CD14-positive monocyte (primary cell): Measurements from ENCODE around the gene CCNO. TPM values are rescaled to one million over a fixed set of nuclear protein-coding genes. Genes with fewer than 3 reads are reported as not detected.

Experiments
- DNase-seq, 3 donors: peaks; one replicate each; pipeline ENCODE4 v3.0.0-alpha.2; 2011 to 2022
- H2AFZ ChIP-seq: 2 replicates; pipeline ENCODE4 v1.6.0; 2012; ENCODE audit warnings: mild to moderate bottlenecking, low read depth, low read length, inconsistent platforms; ENCODE audit not compliant: insufficient read depth, poor library complexity, severe bottlenecking
- H3K27ac ChIP-seq, 2 donors: 1 replicate in 1 of 2; 2 replicates in 1 of 2; pipeline ENCODE4 v1.5.1; 2012 to 2013; ENCODE audit warnings: low read length in 2 of 2, control low read depth in 1 of 2, inconsistent platforms in 1 of 2, low read depth in 1 of 2, mild to moderate bottlenecking in 1 of 2
- H3K27me3 ChIP-seq, 2 donors: one replicate each; pipeline versions ENCODE4 v1.6.0 to v1.6.1; 2011 to 2013; ENCODE audit warnings: low read length in 2 of 2; ENCODE audit not compliant: control insufficient read depth in 2 of 2, insufficient read depth in 2 of 2
- H3K36me3 ChIP-seq, 2 donors: replicated peaks in 1 of 2; 1 replicate in 1 of 2; 2 replicates in 1 of 2; pipeline versions ENCODE4 v1.5.1 to v1.6.1; 2012 to 2013; ENCODE audit warnings: low read length in 2 of 2, control low read depth in 1 of 2, inconsistent platforms in 1 of 2, mild to moderate bottlenecking in 1 of 2; ENCODE audit not compliant: insufficient read depth in 2 of 2, control insufficient read depth in 1 of 2
- H3K4me1 ChIP-seq, 2 donors: 1 replicate in 1 of 2; 2 replicates in 1 of 2; pipeline versions ENCODE4 v1.5.1 to v1.6.1; 2012 to 2013; ENCODE audit warnings: low read length in 2 of 2, control low read depth in 1 of 2, inconsistent platforms in 1 of 2, mild to moderate bottlenecking in 1 of 2, moderate library complexity in 1 of 2; ENCODE audit not compliant: insufficient read depth in 2 of 2, control insufficient read depth in 1 of 2
- H3K4me2 ChIP-seq: replicated peaks from 2 replicates; pipeline ENCODE3; 2012; ENCODE audit warnings: low read length, moderate library complexity, mild to moderate bottlenecking; ENCODE audit not compliant: poor library complexity, severe bottlenecking; ENCODE audit errors: extremely low read depth
- H3K4me3 ChIP-seq, 3 experiments: fragments of 200-600 bp in 1 of 3; sonication (generic) in 1 of 3; replicated peaks in 1 of 3; 1 replicate in 2 of 3; 2 replicates in 1 of 3; pipeline ENCODE4 v1.5.1; 2011 to 2013; ENCODE audit warnings: low read length in 3 of 3, mild to moderate bottlenecking in 3 of 3, control low read depth in 2 of 3, low read depth in 2 of 3, inconsistent platforms in 1 of 3, moderate library complexity in 1 of 3
- H3K79me2 ChIP-seq: 2 replicates; pipeline ENCODE4 v1.6.0; 2012; ENCODE audit warnings: mild to moderate bottlenecking, control low read depth, inconsistent platforms, low read length, moderate library complexity; ENCODE audit not compliant: insufficient read depth
- H3K9ac ChIP-seq: 2 replicates; pipeline ENCODE4 v1.6.0; 2017; ENCODE audit warnings: low read length, mild to moderate bottlenecking; ENCODE audit not compliant: insufficient read depth, poor library complexity, severe bottlenecking
- H3K9me3 ChIP-seq, 2 donors: replicated peaks in 1 of 2; 1 replicate in 1 of 2; 2 replicates in 1 of 2; pipeline versions ENCODE4 v1.5.1 to v1.6.1; 2012 to 2013; ENCODE audit warnings: low read length in 2 of 2, control low read depth in 1 of 2; ENCODE audit not compliant: control insufficient read depth in 1 of 2, insufficient read depth in 1 of 2
- H4K20me1 ChIP-seq: 2 replicates; pipeline ENCODE4 v1.6.0; 2012; ENCODE audit warnings: mild to moderate bottlenecking, low read length, control low read depth, moderate library complexity; ENCODE audit not compliant: insufficient read depth
- H3K27ac Mint-ChIP-seq, 7 donors: one replicate each; pipeline ENCODE4 v1.8.0; 2020; ENCODE audit warnings: mild to moderate bottlenecking in 7 of 7, mixed read lengths in 7 of 7, moderate library complexity in 6 of 7, inconsistent platforms in 2 of 7
- H3K27me3 Mint-ChIP-seq, 3 donors: one replicate each; pipeline ENCODE4 v1.8.0; 2021 to 2022; ENCODE audit warnings: low read depth in 3 of 3, mild to moderate bottlenecking in 3 of 3, mixed read lengths in 3 of 3, moderate library complexity in 3 of 3, inconsistent platforms in 1 of 3
- H3K36me3 Mint-ChIP-seq, 2 donors: one replicate each; pipeline ENCODE4 v1.8.0; 2020; ENCODE audit warnings: mixed read lengths in 2 of 2, inconsistent platforms in 1 of 2, mild to moderate bottlenecking in 1 of 2
- H3K4me1 Mint-ChIP-seq: one replicate; pipeline ENCODE4 v1.8.0; 2020; ENCODE audit warnings: mild to moderate bottlenecking, mixed read lengths
- H3K4me3 Mint-ChIP-seq, 2 donors: one replicate each; pipeline ENCODE4 v1.8.0; 2020; ENCODE audit warnings: mild to moderate bottlenecking in 2 of 2, mixed read lengths in 2 of 2, moderate library complexity in 1 of 2
- H3K9me3 Mint-ChIP-seq, 7 donors: one replicate each; pipeline ENCODE4 v1.8.0; 2020 to 2022; ENCODE audit warnings: mixed read lengths in 7 of 7, mild to moderate bottlenecking in 6 of 7, moderate library complexity in 6 of 7, inconsistent platforms in 2 of 7
- WGBS: methylation state at CpG from one replicate; pipeline ENCODE4 v1.1.5; 2013; ENCODE audit warnings: missing lambda C conversion rate; ENCODE audit not compliant: insufficient coverage; 5-methylcytosine and 5-hydroxymethylcytosine counted together
- intact Hi-C, 2 donors: fragments of 100-400 bp; cut with micrococcal nuclease; formaldehyde crosslinking; loops; one replicate each; pipeline versions ENCODE4 v1.15.0 to v1.15.1; 2023
- polyA plus RNA-seq, 3 donors: library from polyadenylated mRNA; depleted of rRNA in 1 of 3; unstranded in 2 of 3; stranded (reverse) in 1 of 3; fragments of 300-500 nt in 2 of 3; fragments of >200 nt in 1 of 3; fragmentation: Illumina TruSeq in 2 of 3; gene quantifications; 1 replicate in 2 of 3; 2 replicates in 1 of 3; pipeline ENCODE4 v1.2.3, GENCODE V29; 2012 to 2021
- TF ChIP-seq, protein P1 (sequence below): fragments of 200-600 bp; IDR thresholded peaks from one replicate; pipeline ENCODE4 v1.8.0; 2022; ENCODE audit warnings: antibody characterized with exemption, mild to moderate bottlenecking

CCNO gene
- polyA plus RNA-seq, 3 donors: 0.05 TPM; not detected in 2

DNA sequence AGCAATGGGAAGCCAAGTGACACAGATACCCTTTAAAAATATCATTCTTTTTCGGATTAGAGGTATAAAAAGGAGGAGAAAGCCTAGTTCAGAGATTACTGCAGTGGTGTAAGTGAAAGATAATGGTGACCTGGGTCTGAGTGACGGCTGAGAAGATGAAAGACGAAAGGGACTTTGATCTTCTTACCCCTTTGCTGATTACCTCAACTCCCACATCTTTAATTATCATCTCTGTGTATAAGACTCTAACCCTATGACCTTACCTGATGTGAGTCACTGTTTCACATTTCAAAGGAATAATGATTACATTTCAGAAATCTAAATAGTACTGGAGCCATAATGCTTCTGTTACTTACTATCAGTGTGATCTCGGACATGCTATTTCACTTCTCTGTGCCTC is 21.4 kb upstream of the CCNO start:
- H3K27me3 ChIP-seq: no peaks in the 10 kb centered on the region
- peaks cover 3 to 7% (median 6%) of the 10 kb centered on the region in 3 donors for H3K27me3 Mint-ChIP-seq
- no peaks in the 10 kb centered on the region for H3K4me1 Mint-ChIP-seq
- no peak for DNase-seq
- H3K36me3 ChIP-seq: peaks cover 47 to 58% of the 10 kb centered on the region in 2 donors
- H2AFZ ChIP-seq: no peak overlapping the region
- no peak overlapping the region for H3K4me3 Mint-ChIP-seq
- no CpG with 5 or more reads among the region's 4 CpGs for WGBS
- no peak overlapping the region for H3K27ac ChIP-seq
- no peaks in the 10 kb centered on the region for H4K20me1 ChIP-seq
- H3K9ac ChIP-seq: no peak overlapping the region
- no peaks in the 10 kb centered on the region for H3K9me3 ChIP-seq
- H3K27ac Mint-ChIP-seq: no peak overlapping the region
- intact Hi-C loops: no loop called here
- peaks cover 0 to 3% (median 0%) of the 10 kb centered on the region in 7 donors for H3K9me3 Mint-ChIP-seq
- no peaks in the 10 kb centered on the region for H3K79me2 ChIP-seq
- TF ChIP-seq, protein P1, sequence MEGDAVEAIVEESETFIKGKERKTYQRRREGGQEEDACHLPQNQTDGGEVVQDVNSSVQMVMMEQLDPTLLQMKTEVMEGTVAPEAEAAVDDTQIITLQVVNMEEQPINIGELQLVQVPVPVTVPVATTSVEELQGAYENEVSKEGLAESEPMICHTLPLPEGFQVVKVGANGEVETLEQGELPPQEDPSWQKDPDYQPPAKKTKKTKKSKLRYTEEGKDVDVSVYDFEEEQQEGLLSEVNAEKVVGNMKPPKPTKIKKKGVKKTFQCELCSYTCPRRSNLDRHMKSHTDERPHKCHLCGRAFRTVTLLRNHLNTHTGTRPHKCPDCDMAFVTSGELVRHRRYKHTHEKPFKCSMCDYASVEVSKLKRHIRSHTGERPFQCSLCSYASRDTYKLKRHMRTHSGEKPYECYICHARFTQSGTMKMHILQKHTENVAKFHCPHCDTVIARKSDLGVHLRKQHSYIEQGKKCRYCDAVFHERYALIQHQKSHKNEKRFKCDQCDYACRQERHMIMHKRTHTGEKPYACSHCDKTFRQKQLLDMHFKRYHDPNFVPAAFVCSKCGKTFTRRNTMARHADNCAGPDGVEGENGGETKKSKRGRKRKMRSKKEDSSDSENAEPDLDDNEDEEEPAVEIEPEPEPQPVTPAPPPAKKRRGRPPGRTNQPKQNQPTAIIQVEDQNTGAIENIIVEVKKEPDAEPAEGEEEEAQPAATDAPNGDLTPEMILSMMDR: no peak
- no peaks in the 10 kb centered on the region for H3K4me1 ChIP-seq
- H3K4me3 ChIP-seq: no peak overlapping the region
- no peak overlapping the region for H3K4me2 ChIP-seq
- peaks cover 51 to 53% of the 10 kb centered on the region in 2 donors for H3K36me3 Mint-ChIP-seq

DNA sequence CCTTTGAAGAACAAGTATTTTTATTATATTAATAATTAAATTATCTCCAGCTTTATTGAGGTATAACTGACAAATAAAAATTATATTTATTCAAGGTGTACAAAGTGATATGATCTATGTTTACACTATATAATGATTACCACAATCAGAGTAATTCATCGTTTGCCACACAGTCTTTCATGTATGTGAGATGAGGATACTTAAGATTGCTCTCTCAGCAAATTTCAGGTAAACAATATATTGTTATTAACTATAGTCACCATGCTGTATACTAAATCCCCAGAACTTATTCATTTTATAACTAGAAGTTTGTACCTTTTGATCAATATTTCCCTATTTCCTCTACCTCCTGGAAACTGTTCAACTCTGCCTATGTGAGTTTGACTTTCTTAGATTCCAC is 16.7 kb upstream of the CCNO start:
- peaks cover 3 to 11% of the 10 kb centered on the region in 2 donors for H3K36me3 ChIP-seq
- intact Hi-C loops: no loop called here
- Mint-ChIP-seq H3K9me3 (peaks cover 2 to 21% (median 18%) of the 10 kb centered on the region in 7 donors), H3K4me1 (no peaks in the 10 kb centered on the region), H3K27ac (no peak overlapping the region), H3K4me3 (no peak overlapping the region), H3K27me3 (peaks cover 3 to 10% (median 7%) of the 10 kb centered on the region in 3 donors), H3K36me3 (peaks cover 9 to 12% of the 10 kb centered on the region in 2 donors)
- no peak overlapping the region for H3K4me3 ChIP-seq
- no peaks in the 10 kb centered on the region for H4K20me1 ChIP-seq
- no CpG with 5 or more reads among the region's 1 CpG for WGBS
- H3K27me3 ChIP-seq: no peaks in the 10 kb centered on the region
- H3K27ac ChIP-seq: no peak overlapping the region
- no peak overlapping the region for H3K4me2 ChIP-seq
- H3K79me2 ChIP-seq: no peaks in the 10 kb centered on the region
- DNase-seq: no peak
- no peaks in the 10 kb centered on the region for H3K4me1 ChIP-seq
- peaks cover 7 to 18% of the 10 kb centered on the region in 2 donors for H3K9me3 ChIP-seq
- no peak overlapping the region for H3K9ac ChIP-seq
- TF ChIP-seq, protein P1: no peak
- H2AFZ ChIP-seq: no peak overlapping the region
